C4-2B (cell line): ENCODE measurements around the gene ATP5PO.

ENCODE experiments used
- ZFX ChIP-seq: fragments of 450-650 bp; IDR thresholded peaks from 2 replicates; pipeline ENCODE4 v1.6.1; 2017
- TF ChIP-seq, protein P1 (sequence below): fragments of 450-650 bp; conservative IDR thresholded peaks from 2 replicates; pipeline ENCODE4 v1.5.1; 2017; ENCODE audit warnings: mild to moderate bottlenecking

- TF ChIP-seq, protein P1, sequence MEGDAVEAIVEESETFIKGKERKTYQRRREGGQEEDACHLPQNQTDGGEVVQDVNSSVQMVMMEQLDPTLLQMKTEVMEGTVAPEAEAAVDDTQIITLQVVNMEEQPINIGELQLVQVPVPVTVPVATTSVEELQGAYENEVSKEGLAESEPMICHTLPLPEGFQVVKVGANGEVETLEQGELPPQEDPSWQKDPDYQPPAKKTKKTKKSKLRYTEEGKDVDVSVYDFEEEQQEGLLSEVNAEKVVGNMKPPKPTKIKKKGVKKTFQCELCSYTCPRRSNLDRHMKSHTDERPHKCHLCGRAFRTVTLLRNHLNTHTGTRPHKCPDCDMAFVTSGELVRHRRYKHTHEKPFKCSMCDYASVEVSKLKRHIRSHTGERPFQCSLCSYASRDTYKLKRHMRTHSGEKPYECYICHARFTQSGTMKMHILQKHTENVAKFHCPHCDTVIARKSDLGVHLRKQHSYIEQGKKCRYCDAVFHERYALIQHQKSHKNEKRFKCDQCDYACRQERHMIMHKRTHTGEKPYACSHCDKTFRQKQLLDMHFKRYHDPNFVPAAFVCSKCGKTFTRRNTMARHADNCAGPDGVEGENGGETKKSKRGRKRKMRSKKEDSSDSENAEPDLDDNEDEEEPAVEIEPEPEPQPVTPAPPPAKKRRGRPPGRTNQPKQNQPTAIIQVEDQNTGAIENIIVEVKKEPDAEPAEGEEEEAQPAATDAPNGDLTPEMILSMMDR = no peak
- TF ChIP-seq ZFX = no peak
Observed at GRCh38 chr21:33861125-33861524, 54.5 kb downstream of the ATP5PO start.
